ENCODE data around the gene REXO4. TPM values are rescaled to one million over a fixed set of nuclear protein-coding genes. Genes with fewer than 3 reads are reported as not detected.

REXO4 gene
- total and polyA plus RNA-seq, 2 of the 13 experiments (the other 11 are each of a cell fraction or from before 2014, with no cell fraction given), result 18.5 to 30.4 TPM

- TF ChIP-seq ZBTB40 (IDR thresholded peaks at IDR 0.05) (no peak), ZBTB40 (CRISPR knock-in tag; IDR thresholded peaks at IDR 0.05) (no peak), TBP (CRISPR knock-in tag; IDR thresholded peaks at IDR 0.05) (no peak), RXRB (CRISPR knock-in tag; IDR thresholded peaks at IDR 0.05; ENCODE audit: borderline replicate concordance) (no peak), LCORL (IDR thresholded peaks at IDR 0.05) (no peak), LCORL (CRISPR knock-in tag; IDR thresholded peaks at IDR 0.05) (peak; percentile 47; the same call in 1 of the 2 replicates), ZNF83 (CRISPR knock-in tag; IDR thresholded peaks at IDR 0.05; ENCODE audit: borderline replicate concordance) (no peak), ZNF292 (CRISPR knock-in tag; IDR thresholded peaks at IDR 0.05; ENCODE audit: borderline replicate concordance, low read depth) (no peak), ZNF782 (CRISPR knock-in tag; IDR thresholded peaks at IDR 0.05; ENCODE audit: borderline replicate concordance) (no peak), ZNF746 (CRISPR knock-in tag; IDR thresholded peaks at IDR 0.05) (peak; percentile 70), ZNF687 (CRISPR knock-in tag; IDR thresholded peaks at IDR 0.05) (peak; percentile 71), KDM2A (CRISPR knock-in tag; IDR thresholded peaks at IDR 0.05; ENCODE audit: borderline replicate concordance, low read depth) (peak; percentile 51), GABPA (IDR thresholded peaks at IDR 0.05; ENCODE audit: low read depth, low read length) (no peak), GABPA (CRISPR knock-in tag; IDR thresholded peaks at IDR 0.05; ENCODE audit: low read depth) (peak; percentile 86), XRCC5 (optimal IDR thresholded peaks at IDR 0.05; ENCODE audit: low read length) (no peak), TMF1 (CRISPR knock-in tag; IDR thresholded peaks at IDR 0.05; ENCODE audit: low read depth) (peak; percentile 42; the same call in 1 of the 2 replicates), FIP1L1 (IDR thresholded peaks at IDR 0.05; ENCODE audit: borderline replicate concordance, insufficient read depth, low read depth, low read length) (no peak)
These were observed 61.3 kb downstream of the REXO4 start, which contains the start of the genes SURF1 and SURF2 (continued) for GRCh38 chr9:133356391-133357091.
